IMR-90 (cell line): ENCODE data around the gene OXSR1. TPM values are rescaled to one million over a fixed set of nuclear protein-coding genes. Genes with fewer than 3 reads are reported as not detected.

Experiments
- ATAC-seq: fragments of 200-7000 bp; cut with Tn5 transposase; 2 replicates; pipeline ENCODE4 v1.9.1; 2020; ENCODE audit warnings: low read depth, mild to moderate bottlenecking, moderate library complexity
- BruUV-seq: library from RNA; stranded (reverse); fragments of 400-500 nt; replicated peaks from 2 replicates; lab custom pipeline; 2021; lab: Mats Ljungman, UMichigan
- CTCF ChIA-PET: fragments of 300-600 bp; formaldehyde crosslinking; extraction: SDS; loops from one replicate; lab custom pipeline; 2021; ENCODE audit warnings: antibody characterized with exemption; lab: Yijun Ruan, JAX
- POLR2A ChIA-PET: fragments of 300-600 bp; sonication (Branson Sonifier 250); formaldehyde crosslinking; loops from one replicate; lab custom pipeline; 2022; ENCODE audit warnings: antibody characterized with exemption; ENCODE audit not compliant: unreplicated experiment; lab: Charles Lee
- DNase-seq: peaks from one replicate; pipeline ENCODE4 v3.0.0; 2013
- H2AFZ ChIP-seq: replicated peaks from 2 replicates; pipeline ENCODE3; 2013; ENCODE audit warnings: low read length, mild to moderate bottlenecking; ENCODE audit not compliant: poor library complexity
- H2AK5ac ChIP-seq: 2 replicates; pipeline ENCODE4 v1.6.1; 2013; ENCODE audit warnings: low read depth, low read length, inconsistent platforms
- H2AK9ac ChIP-seq: replicated peaks from 2 replicates; pipeline ENCODE3; 2013; ENCODE audit warnings: mild to moderate bottlenecking, low read depth, low read length, moderate library complexity; ENCODE audit not compliant: poor library complexity
- H2BK120ac ChIP-seq: 2 replicates; pipeline ENCODE4 v1.6.1; 2013; ENCODE audit warnings: low read depth, low read length, inconsistent platforms
- H2BK15ac ChIP-seq: 3 replicates; pipeline ENCODE4 v1.6.1; 2013; ENCODE audit warnings: low read depth, low read length, inconsistent platforms
- H2BK20ac ChIP-seq: 2 replicates; pipeline ENCODE4 v1.6.1; 2013; ENCODE audit warnings: low read depth, mild to moderate bottlenecking, inconsistent platforms, low read length, moderate library complexity
- H2BK5ac ChIP-seq: 2 replicates; pipeline ENCODE4 v1.6.1; 2013; ENCODE audit warnings: mild to moderate bottlenecking, low read depth, low read length, inconsistent platforms; ENCODE audit not compliant: poor library complexity, severe bottlenecking
- H3K14ac ChIP-seq: replicated peaks from 2 replicates; pipeline ENCODE4 v1.6.1; 2013; ENCODE audit warnings: low read depth, low read length, inconsistent platforms
- H3K18ac ChIP-seq: 2 replicates; pipeline ENCODE4 v1.6.1; 2013; ENCODE audit warnings: low read depth, low read length, control low read depth
- H3K23ac ChIP-seq: 2 replicates; pipeline ENCODE4 v1.6.1; 2013; ENCODE audit warnings: low read depth, low read length, inconsistent platforms
- H3K27ac ChIP-seq: 2 replicates; pipeline ENCODE4 v1.5.1; 2013; ENCODE audit warnings: mild to moderate bottlenecking, control low read depth, low read length; ENCODE audit not compliant: insufficient read depth
- H3K27me3 ChIP-seq: 2 replicates; pipeline ENCODE4 v1.6.1; 2013; ENCODE audit warnings: low read length; ENCODE audit not compliant: control insufficient read depth, insufficient read depth
- H3K36me3 ChIP-seq: 2 replicates; pipeline ENCODE4 v1.6.1; 2013; ENCODE audit warnings: low read length, mixed read lengths; ENCODE audit not compliant: control insufficient read depth, insufficient read depth
- H3K4ac ChIP-seq: 2 replicates; pipeline ENCODE4 v1.6.1; 2013; ENCODE audit warnings: low read depth, low read length, inconsistent platforms
- H3K4me1 ChIP-seq: 2 replicates; pipeline ENCODE4 v1.6.1; 2013; ENCODE audit warnings: low read length, mixed read lengths; ENCODE audit not compliant: control insufficient read depth, insufficient read depth
- H3K4me2 ChIP-seq: 2 replicates; pipeline ENCODE4 v1.6.1; 2013; ENCODE audit warnings: low read depth, mild to moderate bottlenecking, control low read depth, low read length, moderate library complexity
- H3K4me3 ChIP-seq: 2 replicates; pipeline ENCODE4 v1.5.1; 2013; ENCODE audit warnings: low read depth, mild to moderate bottlenecking, control low read depth, low read length, moderate library complexity; ENCODE audit not compliant: insufficient read depth
- H3K56ac ChIP-seq: 2 replicates; pipeline ENCODE4 v1.6.1; 2013; ENCODE audit warnings: low read length, inconsistent platforms; ENCODE audit not compliant: insufficient read depth; ENCODE audit errors: extremely low read depth
- H3K79me1 ChIP-seq, 2 experiments: 2 replicates each; pipeline ENCODE4 v1.6.1; 2013; ENCODE audit warnings: low read length in 2 of 2, inconsistent platforms in 1 of 2, low read depth in 1 of 2
- H3K9ac ChIP-seq: 2 replicates; pipeline ENCODE4 v1.6.1; 2013; ENCODE audit warnings: low read depth, low read length, control low read depth
- H3K9me1 ChIP-seq: 2 replicates; pipeline ENCODE4 v1.6.1; 2013; ENCODE audit warnings: low read length, inconsistent platforms; ENCODE audit not compliant: insufficient read depth
- H3K9me3 ChIP-seq: 2 replicates; pipeline ENCODE4 v1.6.1; 2013; ENCODE audit warnings: low read length; ENCODE audit not compliant: control insufficient read depth, insufficient read depth
- H4K20me1 ChIP-seq: 2 replicates; pipeline ENCODE4 v1.6.1; 2013; ENCODE audit warnings: low read length, inconsistent platforms; ENCODE audit not compliant: insufficient read depth
- H4K5ac ChIP-seq: 2 replicates; pipeline ENCODE4 v1.6.1; 2013; ENCODE audit warnings: mild to moderate bottlenecking, low read depth, low read length, control low read depth
- H4K8ac ChIP-seq, 2 experiments: 2 replicates each; pipeline ENCODE4 v1.6.1; 2013; ENCODE audit warnings: low read depth in 2 of 2, low read length in 2 of 2, control low read depth in 1 of 2, inconsistent platforms in 1 of 2
- H4K91ac ChIP-seq: 2 replicates; pipeline ENCODE4 v1.6.1; 2013; ENCODE audit warnings: low read depth, low read length, inconsistent platforms; ENCODE audit not compliant: insufficient read depth
- BHLHE40 ChIP-seq: fragments of 150-350 bp; IDR thresholded peaks from 2 replicates; pipeline ENCODE4 v1.6.1; 2016; ENCODE audit warnings: mild to moderate bottlenecking, low read depth, low read length
- CEBPB ChIP-seq: IDR thresholded peaks from 2 replicates; pipeline ENCODE4 v1.6.1; 2012; ENCODE audit warnings: low read depth, low read length, improper control_type of control experiment
- CHD1 ChIP-seq: IDR thresholded peaks from 2 replicates; pipeline ENCODE4 v1.6.1; 2012; ENCODE audit warnings: low read depth, low read length, improper control_type of control experiment
- CTCF ChIP-seq: conservative IDR thresholded peaks from 2 replicates; pipeline ENCODE4 v1.5.1; 2012; ENCODE audit warnings: mild to moderate bottlenecking, low read depth, low read length, improper control_type of control experiment
- FOS ChIP-seq: fragments of 150-350 bp; IDR thresholded peaks from 2 replicates; pipeline ENCODE4 v1.6.1; 2016; ENCODE audit warnings: low read depth, low read length
- MAFK ChIP-seq: IDR thresholded peaks from 2 replicates; pipeline ENCODE4 v1.6.1; 2012; ENCODE audit warnings: low read depth, low read length, improper control_type of control experiment
- MAZ ChIP-seq: IDR thresholded peaks from 2 replicates; pipeline ENCODE4 v1.6.1; 2012; ENCODE audit warnings: low read depth, mild to moderate bottlenecking, low read length, improper control_type of control experiment, moderate library complexity, borderline replicate concordance
- MXI1 ChIP-seq: IDR thresholded peaks from 2 replicates; pipeline ENCODE4 v1.6.1; 2012; ENCODE audit warnings: low read depth, mild to moderate bottlenecking, low read length, moderate library complexity, borderline replicate concordance
- RAD21 ChIP-seq: IDR thresholded peaks from 2 replicates; pipeline ENCODE4 v1.6.1; 2012; ENCODE audit warnings: low read length, improper control_type of control experiment
- RCOR1 ChIP-seq: IDR thresholded peaks from 2 replicates; pipeline ENCODE4 v1.6.1; 2012; ENCODE audit warnings: mild to moderate bottlenecking, low read length, improper control_type of control experiment; ENCODE audit not compliant: insufficient replicate concordance
- SMC3 ChIP-seq: fragments of 150-350 bp; IDR thresholded peaks from 2 replicates; pipeline ENCODE4 v1.6.1; 2016; ENCODE audit warnings: low read depth, mild to moderate bottlenecking, antibody characterized with exemption, low read length, moderate library complexity
- USF2 ChIP-seq: fragments of 150-350 bp; IDR thresholded peaks from 2 replicates; pipeline ENCODE4 v1.6.1; 2017; ENCODE audit warnings: mild to moderate bottlenecking, antibody characterized with exemption, low read length, low read depth
- WGBS, 2 experiments: methylation state at CpG; one replicate each; pipeline versions ENCODE4 v1.1.5 to v1.1.7; 2013; ENCODE audit warnings: missing lambda C conversion rate in 2 of 2; ENCODE audit not compliant: insufficient read length in 1 of 2; ENCODE audit errors: extremely low coverage in 2 of 2; 5-methylcytosine and 5-hydroxymethylcytosine counted together
- dilution Hi-C: fragments of 300-500 bp; cut with HindIII; formaldehyde crosslinking; loops from one replicate; pipeline ENCODE4 v1.14.3; 2018; ENCODE audit warnings: low sequenced_read_pairs; ENCODE audit not compliant: unreplicated experiment
- in situ Hi-C: fragments of 300-500 bp; cut with MboI; formaldehyde crosslinking; loops from 3 replicates; pipeline ENCODE4 v1.14.3; 2019; ENCODE audit warnings: low sequenced_read_pairs, inconsistent platforms, mixed read lengths
- intact Hi-C: fragments of 100-400 bp; cut with micrococcal nuclease; formaldehyde crosslinking; loops from 2 replicates; pipeline ENCODE4 v1.10.0; 2022
- polyA plus RNA-seq, 3 experiments: library from polyadenylated mRNA; depleted of rRNA; stranded (reverse); fragments of >200 nt; gene quantifications; 2 replicates each; pipeline ENCODE4 v1.2.3, GENCODE V29; 2012; ENCODE audit warnings: low replicate concordance in 1 of 3
- total RNA-seq: library from RNA; depleted of rRNA; stranded (reverse); fragments of >200 nt; gene quantifications from 2 replicates; pipeline ENCODE4 v1.2.3, GENCODE V29; 2012

Gene OXSR1
- total and polyA plus RNA-seq, 2 of the 4 experiments (the other 2 are of a cell fraction) = 32.9 to 37.6 TPM

- TF ChIP-seq SMC3 = peak; percentile 77
Measured at GRCh38 chr3:38117748-38118420, 47.5 kb upstream of the OXSR1 start (continued).

GRCh38 chr3:38118421-38119247 lies 46.7 kb upstream of the OXSR1 start:
- no TSS peak for BruUV-seq
- intact Hi-C loops (loop anchor here (1.0 to 2.0 kb wide), 3 partner anchors 180 to 362 kb away; partner anchors contain the start of gene XYLB), dilution Hi-C loops (no loop called here), in situ Hi-C loops (no loop called here)
- no peaks in the 10 kb centered on the region for H3K79me1 ChIP-seq
- H3K9me3 ChIP-seq = no peaks in the 10 kb centered on the region
- H3K27ac ChIP-seq = no peak overlapping the region
- no peak overlapping the region for H3K14ac ChIP-seq
- no peak overlapping the region for H2AK5ac ChIP-seq
- H3K4ac ChIP-seq = no peak overlapping the region
- H3K18ac ChIP-seq = no peak overlapping the region
- no peak overlapping the region for H2BK15ac ChIP-seq
- H3K9me1 ChIP-seq = 0 out of 2 replicates have a peak, but pooled peaks cover 3% of the 10 kb centered on the region
- H3K27me3 ChIP-seq = peaks cover 6% of the 10 kb centered on the region; the same call in 1 of the 2 replicates
- no peak for DNase-seq
- peaks cover 19% of the 10 kb centered on the region for H3K36me3 ChIP-seq
- no peak overlapping the region for H4K5ac ChIP-seq
- no peak overlapping the region for H3K4me3 ChIP-seq
- no peak overlapping the region for H2BK20ac ChIP-seq
- no peak for ATAC-seq
- H2BK5ac ChIP-seq = no peak overlapping the region
- ChIA-PET POLR2A (no interaction called here), CTCF (interaction anchor here (1.0 kb wide), 2 partner anchors 19 to 228 kb away, joined by 3 to 6 read pairs; partner anchors contain the start of genes ACAA1 and XYLB)
- H4K8ac ChIP-seq = no peak overlapping the region
- H3K9ac ChIP-seq = no peak overlapping the region
- peak overlapping the region; percentile 61 for H2AFZ ChIP-seq
- H3K56ac ChIP-seq = no peak overlapping the region
- no peak overlapping the region for H3K4me2 ChIP-seq
- H4K20me1 ChIP-seq = no peaks in the 10 kb centered on the region
- no peaks in the 10 kb centered on the region for H3K4me1 ChIP-seq
- H2BK120ac ChIP-seq = no peak overlapping the region
- no peak overlapping the region for H4K91ac ChIP-seq
- H3K23ac ChIP-seq = no peak overlapping the region
- peak overlapping the region; percentile 50 for H2AK9ac ChIP-seq
- WGBS, 2 experiments = 89% methylated on average over 7 of the region's 13 CpGs; no CpG with 5 or more reads in 1 of the 2 experiments
- TF ChIP-seq CHD1 (no peak), MXI1 (no peak), USF2 (no peak), CTCF (no peak), RCOR1 (no peak), MAFK (no peak), FOS (no peak), MAZ (no peak), CEBPB (no peak), RAD21 (no peak), BHLHE40 (no peak)
